Coronary artery (tissue), 2 donors: ENCODE results near the gene PET100.

Source experiments
- DNase-seq: peaks from one replicate; pipeline ENCODE4 v3.0.0-alpha.2; 2017; ENCODE audit warnings: low spot score
- H3K27ac ChIP-seq, 2 donors: fragments of 200-600 bp; sonication (generic); one replicate each; pipeline ENCODE4 v1.5.1; 2016 to 2019
- H3K4me3 ChIP-seq: fragments of 200-600 bp; sonication (generic); 2 replicates; pipeline ENCODE4 v1.5.1; 2016; ENCODE audit warnings: mild to moderate bottlenecking, moderate library complexity
- TF ChIP-seq, protein P1 (sequence below): fragments of 200-600 bp; sonication (generic); IDR thresholded peaks from one replicate; pipeline ENCODE4 v1.5.1; 2019; ENCODE audit warnings: antibody characterized with exemption

Gene PET100

GRCh38 chr19:7619671-7620441 lies 9.7 kb upstream of the PET100 start:
- no peak for DNase-seq
- Histone ChIP-seq H3K4me3 (no peak overlapping the region), H3K27ac (no peak overlapping the region)
- TF ChIP-seq, protein P1, sequence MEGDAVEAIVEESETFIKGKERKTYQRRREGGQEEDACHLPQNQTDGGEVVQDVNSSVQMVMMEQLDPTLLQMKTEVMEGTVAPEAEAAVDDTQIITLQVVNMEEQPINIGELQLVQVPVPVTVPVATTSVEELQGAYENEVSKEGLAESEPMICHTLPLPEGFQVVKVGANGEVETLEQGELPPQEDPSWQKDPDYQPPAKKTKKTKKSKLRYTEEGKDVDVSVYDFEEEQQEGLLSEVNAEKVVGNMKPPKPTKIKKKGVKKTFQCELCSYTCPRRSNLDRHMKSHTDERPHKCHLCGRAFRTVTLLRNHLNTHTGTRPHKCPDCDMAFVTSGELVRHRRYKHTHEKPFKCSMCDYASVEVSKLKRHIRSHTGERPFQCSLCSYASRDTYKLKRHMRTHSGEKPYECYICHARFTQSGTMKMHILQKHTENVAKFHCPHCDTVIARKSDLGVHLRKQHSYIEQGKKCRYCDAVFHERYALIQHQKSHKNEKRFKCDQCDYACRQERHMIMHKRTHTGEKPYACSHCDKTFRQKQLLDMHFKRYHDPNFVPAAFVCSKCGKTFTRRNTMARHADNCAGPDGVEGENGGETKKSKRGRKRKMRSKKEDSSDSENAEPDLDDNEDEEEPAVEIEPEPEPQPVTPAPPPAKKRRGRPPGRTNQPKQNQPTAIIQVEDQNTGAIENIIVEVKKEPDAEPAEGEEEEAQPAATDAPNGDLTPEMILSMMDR: no peak

GRCh38 chr19:7620442-7621412 lies 8.9 kb upstream of the PET100 start:
- TF ChIP-seq, protein P1: no peak
- DNase-seq: no peak
- Histone ChIP-seq H3K27ac (no peak overlapping the region), H3K4me3 (no peak overlapping the region)

DNA sequence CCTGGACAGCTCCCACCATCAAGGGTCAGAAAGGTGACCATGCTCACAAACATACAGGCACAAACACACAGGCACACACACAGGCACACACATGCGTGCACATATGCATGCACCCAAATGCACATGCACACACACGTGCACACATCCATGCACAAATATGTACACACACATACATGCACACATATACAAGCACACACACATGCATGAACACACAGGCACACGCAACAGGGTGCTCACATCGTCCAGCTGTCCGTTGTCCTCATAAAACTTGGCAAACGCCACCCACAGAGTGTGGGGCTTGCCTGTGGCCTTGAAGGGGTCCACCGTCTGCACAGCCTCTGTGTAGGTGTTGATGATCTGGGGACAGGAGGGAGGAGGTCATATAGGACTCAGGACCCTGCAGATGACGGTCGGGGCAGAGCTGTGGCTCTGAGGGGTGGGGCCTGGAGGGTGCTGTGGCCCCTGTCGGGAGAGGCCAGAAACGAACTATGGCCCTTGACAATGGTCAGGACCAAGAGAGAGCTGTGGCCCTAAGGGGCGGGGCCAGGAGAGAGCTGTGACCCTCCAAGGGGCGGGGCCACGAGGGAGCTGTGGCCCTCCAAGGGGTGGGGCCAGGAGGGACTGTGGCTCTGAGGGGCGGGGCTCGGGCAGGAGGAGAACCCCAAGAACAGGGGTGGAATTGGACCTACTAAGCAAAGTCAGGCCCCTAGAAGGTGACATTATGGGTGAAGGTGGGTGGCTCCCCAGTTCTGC lies 6.5 kb upstream of the PET100 start:
- DNase-seq: no peak

GRCh38 chr19:7623725-7624603 lies 5.6 kb upstream of the PET100 start:
- DNase-seq: no peak
- Histone ChIP-seq H3K27ac (no peak overlapping the region), H3K4me3 (no peak overlapping the region)
- TF ChIP-seq, protein P1: no peak

More for the DNA sequence above, 6.5 kb upstream of the PET100 start:
- Histone ChIP-seq H3K27ac (no peak overlapping the region), H3K4me3 (no peak overlapping the region)
- TF ChIP-seq, protein P1: no peak

DNA sequence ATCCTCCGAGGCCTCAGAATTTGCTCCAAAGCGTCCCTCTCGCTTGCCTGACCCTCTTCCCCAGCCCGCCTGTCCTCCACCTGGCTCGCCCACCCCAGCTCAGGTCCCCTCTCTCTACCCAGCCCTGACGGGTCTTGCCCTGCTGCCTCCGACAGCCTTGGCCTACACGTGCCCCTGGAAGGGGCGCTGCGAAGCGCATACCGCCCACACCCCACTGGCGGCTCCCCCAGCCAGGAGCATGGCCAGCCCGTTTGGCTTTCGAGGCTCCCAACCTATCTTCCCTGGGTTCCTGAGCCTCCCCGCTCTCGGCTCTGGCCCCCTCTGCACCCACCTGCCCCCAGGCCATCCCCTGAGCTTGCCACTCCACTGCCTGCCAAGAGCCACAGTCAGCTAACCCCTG lies 4.8 kb upstream of the PET100 start:
- no peak for DNase-seq
- Histone ChIP-seq H3K4me3 (no peak overlapping the region), H3K27ac (no peak overlapping the region)
- TF ChIP-seq, protein P1: no peak

DNA sequence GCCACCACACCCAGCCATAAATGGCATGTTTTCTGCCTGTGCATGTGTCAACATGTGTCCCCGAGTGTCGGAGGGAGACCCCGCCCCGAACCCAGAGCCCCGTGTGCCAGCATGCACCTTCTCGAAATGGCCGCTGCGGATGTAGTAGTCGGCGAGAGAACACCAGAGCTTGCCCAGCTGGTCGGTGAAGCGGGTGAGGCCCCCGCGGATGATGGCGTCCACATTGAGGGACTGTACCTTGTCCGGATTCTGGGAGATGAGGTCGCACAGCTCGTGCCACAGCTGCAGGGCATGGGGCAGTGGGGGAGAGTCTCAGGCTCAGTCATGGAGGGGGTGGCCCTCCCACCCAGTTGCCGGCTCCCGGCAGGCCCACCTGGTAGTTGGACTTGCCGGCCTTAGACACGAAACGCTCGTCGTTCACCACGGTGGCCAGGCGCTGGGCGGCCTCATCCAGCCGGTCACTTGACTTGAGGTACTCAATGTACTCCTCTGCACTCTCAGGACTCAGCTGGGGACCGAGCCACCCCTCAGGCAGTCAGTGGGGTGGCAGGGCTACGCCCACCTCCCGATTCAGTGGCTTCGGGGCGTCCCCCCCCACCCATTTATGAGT lies 3.7 kb upstream of the PET100 start:
- DNase-seq: no peak
- Histone ChIP-seq H3K4me3 (no peak overlapping the region), H3K27ac (no peak overlapping the region)
- TF ChIP-seq, protein P1: no peak
